Measurements from ENCODE around the gene ASPG.

ASPG gene

DNA sequence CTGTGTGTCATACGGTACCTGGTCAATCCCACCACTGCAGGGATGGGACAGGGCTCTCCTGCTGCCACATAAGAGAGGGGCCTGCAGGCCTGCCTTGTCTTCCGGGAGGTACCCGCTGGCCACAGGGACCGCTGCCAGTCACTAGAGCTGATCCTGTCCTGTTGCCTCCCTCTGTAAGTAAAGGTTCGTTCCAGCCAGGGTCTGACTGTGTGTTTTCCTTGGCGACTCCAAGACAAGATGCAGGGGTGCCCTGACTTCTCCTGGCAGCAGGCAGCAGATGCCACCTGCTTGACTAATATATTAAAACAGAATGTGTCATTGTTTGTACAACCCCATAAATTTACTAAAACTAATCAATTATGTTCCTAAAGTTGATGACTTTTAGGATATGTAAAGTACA, 41.5 kb upstream of the ASPG start:
- H3K27ac ChIP-seq, result no peak overlapping the region
- TF ChIP-seq, protein P1, sequence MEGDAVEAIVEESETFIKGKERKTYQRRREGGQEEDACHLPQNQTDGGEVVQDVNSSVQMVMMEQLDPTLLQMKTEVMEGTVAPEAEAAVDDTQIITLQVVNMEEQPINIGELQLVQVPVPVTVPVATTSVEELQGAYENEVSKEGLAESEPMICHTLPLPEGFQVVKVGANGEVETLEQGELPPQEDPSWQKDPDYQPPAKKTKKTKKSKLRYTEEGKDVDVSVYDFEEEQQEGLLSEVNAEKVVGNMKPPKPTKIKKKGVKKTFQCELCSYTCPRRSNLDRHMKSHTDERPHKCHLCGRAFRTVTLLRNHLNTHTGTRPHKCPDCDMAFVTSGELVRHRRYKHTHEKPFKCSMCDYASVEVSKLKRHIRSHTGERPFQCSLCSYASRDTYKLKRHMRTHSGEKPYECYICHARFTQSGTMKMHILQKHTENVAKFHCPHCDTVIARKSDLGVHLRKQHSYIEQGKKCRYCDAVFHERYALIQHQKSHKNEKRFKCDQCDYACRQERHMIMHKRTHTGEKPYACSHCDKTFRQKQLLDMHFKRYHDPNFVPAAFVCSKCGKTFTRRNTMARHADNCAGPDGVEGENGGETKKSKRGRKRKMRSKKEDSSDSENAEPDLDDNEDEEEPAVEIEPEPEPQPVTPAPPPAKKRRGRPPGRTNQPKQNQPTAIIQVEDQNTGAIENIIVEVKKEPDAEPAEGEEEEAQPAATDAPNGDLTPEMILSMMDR (conservative IDR thresholded peaks at IDR 0.05), result no peak
- no peak for TF ChIP-seq ZFX (IDR thresholded peaks at IDR 0.05)

DNA sequence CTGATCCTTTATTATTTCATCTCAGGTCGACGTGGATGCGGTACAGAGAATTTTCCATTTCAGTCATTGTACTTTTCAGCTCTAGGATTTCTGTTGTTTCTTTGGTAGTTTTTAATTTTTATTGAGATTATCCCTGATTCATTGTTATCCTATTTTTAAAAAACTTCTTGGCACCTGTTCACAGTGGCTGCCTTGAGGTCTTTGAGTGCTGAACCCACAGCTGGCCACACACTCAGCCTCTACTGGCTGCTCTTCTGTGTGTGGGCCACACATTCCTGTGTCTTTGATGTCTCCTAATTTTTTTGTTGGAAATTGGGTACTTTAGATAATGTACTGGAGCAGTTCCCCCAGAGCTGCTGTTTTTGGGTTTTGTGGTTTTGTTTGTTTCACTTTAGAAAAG, 37.7 kb upstream of the ASPG start:
- no peak overlapping the region for H3K27ac ChIP-seq
- TF ChIP-seq, protein P1 (conservative IDR thresholded peaks at IDR 0.05), result no peak
- no peak for TF ChIP-seq ZFX (IDR thresholded peaks at IDR 0.05)

DNA sequence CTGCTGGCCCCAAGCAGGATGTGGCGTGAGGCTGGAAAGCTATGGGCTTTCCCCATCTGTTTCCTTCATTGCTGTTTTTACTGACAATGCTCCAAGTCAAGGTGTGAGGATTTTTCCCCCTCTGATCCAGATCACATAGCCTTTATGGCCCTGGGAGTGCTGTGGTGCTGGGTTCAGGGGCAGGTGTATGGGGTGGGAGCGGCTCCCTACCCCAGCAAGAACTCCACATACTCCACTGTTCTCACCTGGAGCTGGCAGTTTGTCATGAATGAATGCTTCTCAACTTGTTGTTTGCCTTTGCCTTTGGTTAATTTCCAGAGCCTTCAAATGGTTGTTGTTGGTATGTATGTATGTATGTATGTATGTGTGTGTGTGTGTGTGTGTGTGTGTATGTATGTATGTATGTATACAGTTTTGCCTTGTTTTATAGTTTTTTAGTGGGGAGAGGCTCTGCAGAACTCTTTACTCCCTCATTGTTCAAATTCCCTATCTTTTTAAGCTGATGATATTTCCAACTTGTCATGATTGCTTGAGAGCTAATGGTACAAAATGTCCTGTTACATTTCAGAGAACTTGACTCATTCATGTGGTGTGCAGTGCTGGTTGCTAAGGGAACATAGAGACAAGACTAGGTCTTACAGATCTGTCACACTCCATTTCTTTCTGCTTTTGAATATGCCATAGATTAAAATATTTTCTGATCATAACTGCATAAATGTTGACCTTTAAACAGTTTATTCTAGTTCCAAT, 36.6 kb upstream of the ASPG start:
- no peak overlapping the region for H3K27ac ChIP-seq

DNA sequence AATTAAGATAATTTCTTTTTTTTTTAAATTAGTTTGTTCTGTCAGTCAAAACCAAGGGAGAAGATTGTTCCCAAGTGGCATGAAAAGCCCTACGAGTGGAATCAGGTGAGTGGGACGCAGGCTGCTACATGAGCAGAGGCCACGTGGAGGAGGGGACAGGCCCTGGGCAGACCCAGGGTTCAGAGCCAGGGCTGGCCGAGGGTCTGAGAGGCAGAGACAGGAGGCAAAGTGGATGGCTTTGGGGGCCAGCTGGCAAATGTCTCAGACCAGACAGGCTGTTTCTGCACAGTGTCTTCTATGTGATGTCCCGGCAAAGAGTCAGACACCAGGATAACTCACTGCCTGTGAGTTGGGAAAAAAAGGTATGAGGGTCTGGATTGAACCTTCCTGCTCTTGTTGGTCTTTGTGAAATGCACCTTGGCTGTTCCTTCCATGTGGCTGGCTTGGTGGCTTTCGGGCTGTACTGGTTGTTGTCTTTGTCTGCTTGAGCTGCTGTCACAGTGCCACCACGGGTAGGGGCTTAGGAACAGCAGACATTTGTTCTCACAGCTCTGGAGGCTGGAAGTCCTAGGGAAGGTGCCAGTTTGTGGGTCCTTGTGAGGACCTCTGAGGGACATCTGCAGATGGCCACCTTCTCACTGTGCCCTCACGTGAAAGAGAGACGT, 35.8 kb upstream of the ASPG start:
- no peak for TF ChIP-seq ZFX (IDR thresholded peaks at IDR 0.05)
- TF ChIP-seq, protein P1 (conservative IDR thresholded peaks at IDR 0.05), result no peak
- H3K27ac ChIP-seq, result no peak overlapping the region

More for the DNA sequence above, 36.6 kb upstream of the ASPG start:
- TF ChIP-seq ZFX (IDR thresholded peaks at IDR 0.05), result no peak
- TF ChIP-seq, protein P1 (conservative IDR thresholded peaks at IDR 0.05), result no peak

DNA sequence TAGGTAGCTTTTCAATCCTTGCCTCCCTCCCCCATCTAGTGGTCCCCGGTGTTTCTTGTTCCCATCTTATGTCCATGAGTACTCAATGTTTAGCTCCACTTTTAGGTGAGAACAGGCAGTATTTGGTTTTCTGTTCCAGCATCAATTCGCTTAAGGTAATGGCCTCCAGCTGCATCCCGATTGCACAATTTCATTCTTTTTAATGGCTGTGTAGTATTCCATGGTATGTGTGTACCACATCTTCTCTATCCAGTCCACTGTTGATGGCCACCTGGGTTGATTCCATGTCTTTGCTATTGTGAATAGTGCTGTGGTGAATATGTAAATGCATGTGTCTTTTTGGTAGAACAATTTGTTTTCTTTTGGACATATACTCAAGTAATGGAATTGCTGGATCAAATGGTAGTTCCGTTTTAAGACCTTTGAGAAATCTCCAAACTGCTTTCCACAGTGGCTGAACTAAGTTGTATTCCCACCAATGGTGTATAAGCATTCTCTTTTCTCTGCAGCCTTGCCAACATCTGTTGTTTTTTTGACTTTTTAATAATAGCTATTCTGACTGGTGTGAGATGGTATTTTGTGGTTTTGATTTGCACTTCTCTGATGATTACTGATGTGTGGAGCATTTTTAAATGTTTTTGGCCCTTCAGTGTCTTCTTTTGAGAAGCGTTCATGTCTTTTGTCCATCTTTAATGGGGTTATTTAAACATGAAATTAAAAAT, 34.2 kb upstream of the ASPG start:
- TF ChIP-seq, protein P1 (conservative IDR thresholded peaks at IDR 0.05), result no peak
- no peak for TF ChIP-seq ZFX (IDR thresholded peaks at IDR 0.05)
- H3K27ac ChIP-seq, result no peak overlapping the region

DNA sequence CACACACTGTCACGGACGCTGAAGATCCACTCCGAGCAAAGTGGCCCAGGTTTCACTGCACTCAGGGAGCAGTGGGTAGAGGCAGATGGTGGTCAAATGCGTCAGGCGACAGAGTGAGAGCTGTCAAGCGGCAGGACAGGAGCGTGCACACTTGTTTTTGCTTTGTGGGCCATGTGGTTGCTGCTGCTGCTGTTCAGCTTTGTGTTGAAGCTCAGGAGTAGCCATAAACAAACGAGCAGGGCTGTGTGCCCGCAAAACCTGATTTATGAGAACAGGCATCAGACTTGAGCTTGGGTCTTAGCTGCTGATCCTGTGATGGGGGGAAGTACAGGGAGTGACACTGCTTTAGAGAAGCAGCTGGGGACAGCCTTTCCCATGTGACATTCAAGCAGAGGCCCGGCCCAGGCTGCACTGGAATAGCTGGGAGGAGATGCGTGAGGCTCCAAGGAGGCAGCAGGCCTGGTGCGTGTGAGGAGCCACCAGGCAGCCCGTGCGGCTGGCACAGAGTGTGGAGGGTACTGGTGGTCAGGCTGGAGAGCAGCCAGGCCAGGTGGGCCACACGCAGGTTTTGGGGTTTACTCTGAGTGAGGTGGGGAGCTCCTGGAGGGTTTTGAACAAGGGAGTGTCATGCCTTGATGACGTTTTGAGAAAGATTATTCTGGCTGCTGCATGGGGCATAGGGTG, 31.1 kb upstream of the ASPG start:
- no peak overlapping the region for H3K27ac ChIP-seq
- TF ChIP-seq, protein P1 (conservative IDR thresholded peaks at IDR 0.05), result no peak
- TF ChIP-seq ZFX (IDR thresholded peaks at IDR 0.05), result no peak

Measured in C4-2B (cell line).